Loucy (cell line): ENCODE data around the gene TNNI2.

Experiments
- CTCF ChIP-seq: fragments of 200-600 bp; sonication (generic); conservative IDR thresholded peaks from 2 replicates; pipeline ENCODE4 v1.5.1; 2014; ENCODE audit warnings: mild to moderate bottlenecking, antibody characterized with exemption, low read length
- EZH2phosphoT487 ChIP-seq: fragments of 200-600 bp; IDR thresholded peaks from 2 replicates; pipeline ENCODE4 v1.6.1; 2018; ENCODE audit warnings: antibody characterized with exemption, mild to moderate bottlenecking, moderate library complexity, borderline replicate concordance

- TF ChIP-seq CTCF, result no peak
- TF ChIP-seq EZH2phosphoT487, result no peak
These were observed 18.1 kb upstream of the TNNI2 start for GRCh38 chr11:1820463-1821325.
